Glomerular visceral epithelial cell (primary cell): ENCODE measurements around the gene FBXO31.
A peak's percentile ranks its signal among the peaks of the same experiment; 100 is the strongest.
"Not testable (repeated sequence)": the region's sequence is repeated elsewhere in the genome, so short reads cannot be mapped to it uniquely, and the experiment has no call there.

ENCODE experiments used
- DNase-seq: peaks from one replicate; pipeline ENCODE4 v3.0.0-alpha.2; 2016; ENCODE audit errors: extremely low spot score

FBXO31 gene

DNA sequence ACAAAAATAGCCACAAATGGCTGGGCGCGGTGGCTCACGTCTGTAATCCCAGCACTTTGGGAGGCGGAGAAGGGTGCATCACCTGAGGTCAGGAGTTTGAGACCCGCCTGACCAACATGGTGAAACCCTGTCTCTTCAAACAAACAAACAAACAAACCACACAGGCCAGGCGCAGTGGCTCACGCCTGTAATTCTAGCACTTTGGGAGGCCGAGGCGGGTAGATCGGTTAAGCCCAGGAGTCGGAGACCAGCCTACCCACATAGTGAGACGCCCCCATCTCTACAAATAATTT, 1.2 kb upstream of the FBXO31 start:
- DNase-seq, result not testable (repeated sequence)

DNA sequence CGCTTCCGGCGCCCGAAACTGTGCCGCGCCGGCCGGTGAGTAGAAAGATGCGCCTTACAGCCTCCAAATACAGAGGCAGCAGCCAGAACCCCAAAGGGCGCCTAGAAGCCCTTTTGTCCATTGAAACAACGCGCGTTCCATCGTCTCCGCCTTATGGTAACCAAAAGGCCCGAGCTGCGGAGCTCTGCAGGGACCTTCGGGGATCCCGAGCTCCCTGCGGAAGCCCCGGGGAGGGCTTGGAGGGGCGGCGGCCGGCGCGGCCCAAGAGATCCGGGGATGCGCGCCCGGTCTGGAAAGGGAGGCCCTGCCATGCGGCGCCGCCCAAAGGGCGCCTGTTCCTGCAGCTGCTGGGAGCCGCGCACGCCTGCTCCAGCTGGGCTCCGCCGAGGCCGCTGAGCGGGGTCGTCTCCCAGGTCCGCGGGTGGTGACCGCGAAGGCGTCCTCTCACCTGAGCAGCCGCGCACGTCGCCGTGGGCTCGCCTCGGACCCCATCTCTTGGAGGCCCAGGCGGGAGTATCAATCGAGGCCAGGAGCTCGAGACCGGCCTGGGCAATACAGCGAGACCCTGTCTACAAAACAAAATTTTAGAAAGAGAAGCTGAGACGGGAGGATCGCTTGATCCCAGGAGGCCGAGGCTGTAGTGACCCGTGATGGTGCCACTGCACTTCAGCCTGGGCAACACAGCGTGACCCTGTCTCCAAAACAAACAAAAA, 742 bp upstream of the FBXO31 start:
- no peak for DNase-seq

DNA sequence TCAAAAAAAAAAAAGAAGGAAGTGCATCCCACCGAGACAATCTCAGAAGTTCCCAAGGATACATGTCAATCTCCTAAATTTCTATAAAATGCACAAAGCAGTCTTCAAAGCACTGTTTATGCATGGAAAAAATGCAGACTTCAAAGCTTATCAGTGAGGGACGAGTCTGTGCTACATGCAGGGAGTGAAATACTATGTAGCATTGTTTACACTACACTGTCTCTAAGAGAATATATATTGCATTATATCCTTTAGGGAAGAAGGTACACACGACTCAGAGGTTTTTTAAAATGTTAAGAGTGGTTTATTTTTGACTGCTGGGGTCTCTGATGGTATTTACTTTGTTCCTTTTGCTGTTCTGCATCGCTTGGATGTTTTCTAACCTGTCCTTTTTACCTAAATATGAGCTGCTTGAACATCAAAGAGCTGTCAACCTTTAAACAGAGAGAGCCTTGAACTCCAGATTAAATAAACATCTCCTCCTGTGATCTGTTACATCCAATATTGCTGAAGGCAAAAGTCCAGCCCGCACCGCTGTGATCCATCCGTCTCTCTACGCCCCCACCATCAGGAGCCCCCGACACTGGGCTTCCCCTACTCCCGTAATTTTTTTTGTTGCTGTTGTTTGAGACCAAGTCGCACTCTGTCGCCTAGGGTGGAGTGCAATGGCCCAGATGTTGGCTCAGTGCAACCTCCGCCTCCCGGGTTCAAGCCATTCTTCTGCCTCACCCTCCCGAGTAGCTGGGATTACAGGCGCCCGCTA, 1.4 kb downstream of the FBXO31 start:
- no peak for DNase-seq

DNA sequence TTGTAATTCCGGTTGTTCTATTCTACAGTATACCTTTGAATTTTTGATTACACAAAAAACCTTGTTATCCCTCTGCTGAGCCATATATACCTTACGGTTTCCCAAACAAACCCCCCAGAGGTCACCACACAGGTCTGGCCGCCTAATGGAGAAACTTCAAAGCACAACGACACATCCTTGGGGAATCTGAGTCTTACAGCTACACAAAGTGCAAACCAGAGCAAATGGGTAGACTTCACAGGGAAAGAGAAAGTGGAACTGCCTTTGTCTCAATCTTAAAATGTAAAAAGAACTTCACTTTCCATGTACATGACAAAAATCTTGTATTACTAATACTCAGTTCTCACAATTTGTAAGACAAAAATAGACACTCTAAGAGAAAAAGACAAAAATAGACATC, 2.7 kb downstream of the FBXO31 start:
- peak; percentile 36 for DNase-seq

DNA sequence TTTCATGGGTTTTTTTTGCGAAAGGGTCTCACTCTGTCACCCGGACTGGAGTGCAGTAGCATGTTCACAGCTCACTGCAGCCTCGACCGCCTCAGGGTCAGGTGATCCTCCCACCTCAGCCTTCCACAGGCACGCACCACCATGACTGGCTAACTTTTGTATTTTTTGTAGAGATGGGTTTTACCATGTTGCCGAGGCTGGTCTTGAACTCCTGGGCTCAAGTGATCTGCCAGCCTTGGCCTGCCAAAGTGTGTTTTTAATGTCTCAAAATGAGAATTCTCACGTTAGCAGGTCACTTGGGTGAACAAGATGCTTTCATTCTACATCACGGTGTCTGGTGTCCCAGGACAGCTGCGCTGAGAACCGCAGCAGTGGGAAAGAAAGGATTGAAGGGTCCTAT, 3.2 kb downstream of the FBXO31 start:
- DNase-seq, result no peak

DNA sequence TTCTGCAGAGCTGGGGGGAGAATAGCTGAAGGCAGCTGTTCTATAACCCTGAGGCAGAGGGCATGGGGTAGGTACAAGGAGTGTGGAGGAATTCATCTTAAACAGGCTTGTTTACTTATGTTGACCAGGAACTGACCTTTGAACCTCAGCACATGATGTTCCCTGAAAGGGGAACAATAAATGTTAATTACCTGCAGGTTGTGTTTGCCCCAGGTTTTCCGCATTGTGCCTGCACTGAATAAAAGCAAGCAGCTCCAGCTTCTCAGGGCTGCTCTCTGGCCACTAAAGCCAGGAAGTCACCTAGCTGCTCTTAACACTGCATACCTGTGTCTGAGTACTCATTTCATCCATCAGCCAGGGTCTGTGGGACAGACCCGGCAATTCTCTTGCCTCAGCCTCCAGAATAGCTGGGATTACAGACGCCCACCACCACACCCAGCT, 4.2 kb downstream of the FBXO31 start:
- DNase-seq, result not testable (repeated sequence)

DNA sequence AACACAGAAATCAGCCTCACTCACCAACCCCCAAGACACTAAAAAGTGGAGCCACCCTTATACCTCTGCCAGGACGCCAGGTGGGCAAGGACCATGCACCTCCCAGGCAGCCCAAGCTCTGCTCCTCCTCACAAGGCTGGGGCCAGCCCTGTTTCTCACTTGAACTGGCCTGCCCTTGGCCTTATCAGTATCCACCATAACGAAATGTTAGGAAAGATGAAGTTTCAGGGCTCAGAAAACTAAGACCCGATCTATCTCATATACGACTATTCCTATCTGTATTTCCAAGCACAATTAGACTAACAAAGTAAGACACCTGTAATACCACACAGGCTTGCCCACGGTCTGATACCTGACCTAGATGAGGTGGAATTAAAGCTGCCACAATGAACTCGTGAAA, 6.9 kb downstream of the FBXO31 start:
- DNase-seq, result no peak

DNA sequence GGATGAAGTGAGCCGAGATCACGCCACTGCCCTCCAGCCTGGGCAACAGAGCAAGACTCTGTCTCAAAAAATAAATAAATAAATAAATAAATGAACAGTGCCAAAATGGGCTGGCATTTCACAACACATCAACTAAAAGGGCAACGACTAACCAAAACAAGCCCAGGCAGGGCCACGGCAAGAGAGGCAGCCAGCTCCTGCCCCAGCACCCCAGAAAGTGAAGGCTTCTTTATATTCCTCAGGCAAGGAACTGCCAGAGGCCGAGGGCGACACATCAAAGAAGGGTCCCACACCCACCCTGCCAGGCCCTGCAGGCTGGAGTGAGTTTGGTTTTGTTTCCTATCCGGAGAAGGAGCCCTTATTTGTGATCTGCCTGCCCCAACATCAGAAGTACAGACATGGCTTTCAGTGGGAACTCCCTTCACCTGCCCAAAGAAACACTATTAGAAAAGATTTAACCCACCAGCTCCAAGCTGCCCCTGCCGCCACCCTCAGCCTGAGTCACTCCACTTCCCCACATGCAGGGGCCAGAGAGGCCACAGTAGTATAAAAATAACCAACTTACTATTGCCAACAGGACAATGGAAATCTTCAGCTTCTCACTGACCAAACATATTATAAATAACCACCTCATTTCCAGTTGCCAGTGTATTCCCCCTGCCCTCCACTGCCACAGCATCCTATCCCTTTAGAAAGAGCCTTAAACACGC, 8.0 kb downstream of the FBXO31 start:
- DNase-seq, result peak; percentile 29

DNA sequence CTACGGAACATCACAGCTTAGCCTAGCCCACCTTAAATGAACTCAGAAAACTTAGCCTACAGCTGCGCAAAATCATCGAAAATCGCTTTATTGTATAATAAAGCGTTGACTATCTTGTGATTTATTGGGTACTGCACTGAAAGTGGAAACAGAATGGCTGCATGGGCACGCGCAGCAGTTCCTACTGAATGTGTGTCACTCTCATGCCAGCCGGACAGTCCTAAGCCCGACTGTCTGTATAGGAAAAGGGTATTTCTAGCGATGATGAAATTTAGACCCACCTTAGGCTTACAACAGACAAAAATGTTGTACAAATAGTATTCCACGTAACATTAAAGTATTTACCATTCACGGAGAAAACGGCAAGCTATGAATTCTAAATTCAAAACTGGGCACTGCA, 9.3 kb downstream of the FBXO31 start:
- no peak for DNase-seq

DNA sequence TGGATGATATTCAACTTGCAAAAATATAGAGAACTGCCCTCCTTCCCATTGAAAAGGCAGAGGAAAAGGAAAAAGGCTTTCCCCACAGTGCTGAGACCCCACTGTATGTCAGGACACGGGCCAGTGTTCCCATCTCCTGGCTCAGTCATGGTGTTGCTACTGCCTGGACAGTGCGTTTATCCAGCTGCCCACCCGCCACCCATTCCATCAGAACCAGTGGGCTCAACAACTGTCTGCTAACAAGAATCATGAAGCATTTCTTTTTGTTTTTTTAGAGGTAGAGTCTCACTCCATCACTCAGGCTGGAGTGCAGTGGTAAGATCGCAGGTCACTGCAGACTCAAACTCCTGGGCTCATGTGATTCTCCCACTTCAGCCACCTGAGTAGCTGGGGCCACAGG, 11.3 kb downstream of the FBXO31 start:
- DNase-seq, result no peak

DNA sequence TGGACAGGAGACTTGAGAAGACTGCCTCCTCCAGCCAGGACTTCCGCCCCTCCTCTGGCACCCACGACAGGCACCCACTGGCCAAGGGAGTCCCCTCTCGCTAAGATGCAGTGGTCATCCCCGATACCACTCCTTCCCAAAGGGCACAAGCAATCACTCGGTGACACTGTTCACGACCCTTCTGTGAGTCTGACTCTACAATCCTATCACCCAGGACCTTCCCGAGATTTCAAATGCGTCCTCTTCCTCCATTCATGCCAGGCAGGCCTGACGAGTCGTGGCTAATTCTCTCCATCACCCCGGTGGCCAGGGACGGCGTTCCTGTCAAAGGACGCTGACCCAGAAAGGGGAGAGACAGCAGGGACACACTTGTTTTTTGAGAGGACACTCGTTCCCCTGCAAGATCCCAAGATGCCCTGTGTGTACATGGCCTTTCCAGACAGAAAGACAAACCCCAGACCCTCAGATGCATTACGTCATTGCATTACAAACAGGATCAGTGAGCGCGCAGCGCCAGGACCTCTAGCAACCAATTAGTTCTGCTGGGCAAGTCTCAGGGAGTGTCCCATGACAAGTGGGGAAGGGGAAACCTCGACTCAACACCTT, 12.2 kb downstream of the FBXO31 start:
- DNase-seq, result no peak

DNA sequence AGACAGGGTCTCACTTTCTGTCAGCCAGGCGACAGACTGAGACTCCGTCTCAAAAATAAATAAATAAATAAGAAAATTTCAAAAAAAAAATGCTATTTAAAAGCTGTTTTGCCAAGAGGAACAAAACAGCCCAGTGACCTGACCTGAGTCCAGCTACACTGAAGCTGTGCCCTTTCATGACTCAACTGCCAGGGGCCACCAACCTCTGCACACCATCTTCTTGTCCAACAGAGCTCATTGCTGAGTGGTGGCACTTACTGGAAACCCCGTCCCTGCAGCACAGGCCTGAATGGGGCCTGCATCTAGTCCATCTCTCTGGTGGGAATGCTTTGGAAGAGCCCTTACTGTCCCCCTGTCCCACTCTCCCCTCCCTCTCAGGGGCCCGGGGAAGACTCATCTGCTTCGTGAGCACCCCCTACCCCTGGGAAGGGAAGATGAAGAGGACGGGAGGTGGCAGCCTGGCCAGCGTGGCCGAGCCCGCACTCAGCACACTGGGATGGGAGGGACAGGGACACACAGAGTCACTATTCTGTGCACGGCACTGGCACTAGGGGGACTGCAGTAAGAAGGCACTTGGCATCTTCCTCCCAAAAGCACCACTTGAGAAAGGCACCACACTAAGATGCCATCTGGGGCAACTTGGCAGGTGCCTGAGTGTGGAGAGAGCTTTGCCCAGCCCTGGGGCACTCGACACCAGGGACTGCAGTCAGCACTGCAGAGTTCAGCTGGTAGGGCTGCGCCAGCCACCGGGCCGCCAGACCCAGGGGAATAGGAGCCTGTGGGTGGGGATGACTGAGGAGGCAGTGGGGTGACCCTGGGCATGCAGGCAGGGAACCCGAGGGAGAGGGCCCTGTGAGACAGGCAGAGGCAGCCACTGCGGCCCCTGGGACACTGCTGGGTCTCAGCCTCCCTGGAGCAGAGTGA, 13.5 kb downstream of the FBXO31 start:
- no peak for DNase-seq

DNA sequence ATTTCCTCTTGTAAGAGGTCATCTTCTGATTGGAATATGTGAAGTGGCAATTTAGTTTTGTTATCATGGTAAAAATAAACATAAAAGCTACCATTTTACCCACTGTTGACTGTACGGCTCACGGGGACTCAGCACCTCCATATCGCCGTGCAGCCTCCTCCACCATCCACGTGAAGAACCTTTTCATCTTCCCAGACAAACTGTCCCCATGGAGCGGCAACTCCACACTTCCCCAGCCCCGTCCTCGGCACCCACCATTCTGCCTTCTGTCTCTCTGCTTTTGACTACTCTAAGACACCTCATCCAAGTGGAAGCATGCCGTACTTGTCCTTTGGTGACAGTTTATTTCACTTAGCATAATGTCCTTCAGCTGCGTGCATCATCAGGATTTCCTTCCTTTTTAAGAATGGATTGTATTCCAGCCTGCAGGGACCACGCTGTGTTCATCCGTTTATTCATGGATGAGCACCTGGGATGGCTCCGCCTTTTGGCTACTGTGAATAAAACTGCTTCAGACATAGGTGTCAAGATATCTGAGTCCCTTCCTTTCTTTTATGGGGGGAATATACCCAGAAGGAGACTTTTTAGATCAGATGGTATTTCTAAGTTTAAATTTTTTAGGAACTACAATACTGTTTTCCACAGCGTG, 14.3 kb downstream of the FBXO31 start:
- DNase-seq, result no peak

DNA sequence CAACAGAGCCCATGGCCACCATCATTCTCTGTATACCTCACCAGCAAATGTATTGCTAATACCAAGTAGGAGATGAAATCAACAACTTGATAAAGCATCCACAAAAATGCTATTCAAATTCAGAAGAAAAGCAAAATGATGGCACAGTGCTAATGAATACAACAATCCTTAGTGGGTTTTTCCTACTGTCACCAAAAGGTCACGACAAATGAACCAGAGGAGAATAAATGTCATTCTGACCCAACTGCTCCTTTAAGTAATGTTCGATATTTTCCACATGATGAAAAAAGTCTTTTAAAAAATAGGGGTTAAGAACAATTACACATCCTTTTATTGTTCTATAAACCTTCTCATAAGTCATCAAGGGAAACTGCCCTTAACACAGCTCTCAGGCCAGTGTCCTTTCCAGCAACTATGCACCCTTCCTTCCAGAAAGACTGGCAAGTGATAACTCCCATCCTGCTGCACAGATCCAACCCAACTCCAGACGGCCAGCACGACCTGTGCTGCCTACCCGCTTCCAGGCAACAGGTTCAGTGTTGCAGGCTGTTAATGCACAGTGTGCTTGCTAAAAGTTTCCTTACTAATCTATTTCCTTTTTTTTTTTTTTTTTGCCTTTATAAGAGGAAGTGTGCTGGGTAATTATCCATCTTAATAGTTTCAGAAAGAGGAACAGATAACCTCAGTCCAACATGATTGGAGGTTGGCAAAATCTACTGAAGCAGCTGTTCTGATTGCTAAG, 15.4 kb downstream of the FBXO31 start:
- no peak for DNase-seq

DNA sequence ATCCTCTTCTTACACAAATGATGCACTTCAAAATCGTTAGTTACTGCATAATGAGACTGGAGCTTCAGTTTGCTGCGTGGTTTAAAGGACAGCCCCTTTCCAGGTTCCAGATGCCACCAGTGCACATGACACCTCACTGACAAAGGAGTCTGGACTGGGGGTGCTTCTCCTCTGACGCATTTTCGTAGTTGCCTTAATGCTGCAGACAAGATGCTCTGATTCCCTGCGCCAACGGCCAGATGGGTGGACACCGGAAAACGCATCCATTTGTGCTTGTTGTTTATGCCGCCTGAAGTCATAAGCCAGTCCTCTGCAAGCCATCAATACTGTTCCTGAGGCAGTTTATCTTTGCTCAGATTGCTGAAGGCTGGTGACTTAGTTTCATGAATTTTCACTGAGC, 16.0 kb downstream of the FBXO31 start:
- DNase-seq, result no peak

DNA sequence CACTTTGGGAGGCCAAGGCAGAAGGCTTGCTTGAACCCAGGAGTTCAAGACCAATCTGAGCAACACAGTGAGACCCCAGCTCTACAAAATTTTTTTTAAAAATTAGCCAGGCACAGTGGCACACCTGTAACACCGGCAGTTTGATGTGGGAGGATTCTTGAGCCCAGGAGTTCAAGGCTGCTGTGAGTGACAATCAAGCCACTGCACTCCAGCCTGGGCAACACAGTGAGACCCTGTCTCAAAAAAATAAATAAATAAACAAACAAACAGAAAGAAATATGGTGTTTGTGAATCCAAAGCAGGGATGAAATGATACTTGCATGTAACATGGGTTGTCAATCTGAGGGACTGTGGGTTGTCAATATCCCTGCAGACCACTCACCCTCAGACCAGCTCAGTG, 16.6 kb downstream of the FBXO31 start:
- no peak for DNase-seq

DNA sequence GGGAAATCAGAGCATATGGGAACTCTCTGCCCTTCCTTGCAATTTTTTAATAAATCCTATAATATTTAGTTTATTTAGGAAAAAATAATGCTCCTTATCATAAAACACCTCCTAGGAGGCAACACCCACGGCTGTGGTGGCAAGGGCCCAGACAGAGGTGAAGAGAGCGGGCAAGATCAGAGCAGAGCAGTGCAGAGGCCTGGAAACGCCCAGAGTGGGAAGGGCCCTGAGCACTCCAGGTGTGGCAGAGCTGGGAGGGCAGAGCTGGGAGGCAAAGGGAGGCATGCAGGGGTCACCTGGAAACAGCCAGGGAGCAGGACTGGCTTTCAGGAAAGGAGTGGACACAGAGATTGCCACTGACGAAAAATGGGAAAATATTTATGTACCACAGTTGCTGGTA, 17.3 kb downstream of the FBXO31 start:
- DNase-seq, result no peak

DNA sequence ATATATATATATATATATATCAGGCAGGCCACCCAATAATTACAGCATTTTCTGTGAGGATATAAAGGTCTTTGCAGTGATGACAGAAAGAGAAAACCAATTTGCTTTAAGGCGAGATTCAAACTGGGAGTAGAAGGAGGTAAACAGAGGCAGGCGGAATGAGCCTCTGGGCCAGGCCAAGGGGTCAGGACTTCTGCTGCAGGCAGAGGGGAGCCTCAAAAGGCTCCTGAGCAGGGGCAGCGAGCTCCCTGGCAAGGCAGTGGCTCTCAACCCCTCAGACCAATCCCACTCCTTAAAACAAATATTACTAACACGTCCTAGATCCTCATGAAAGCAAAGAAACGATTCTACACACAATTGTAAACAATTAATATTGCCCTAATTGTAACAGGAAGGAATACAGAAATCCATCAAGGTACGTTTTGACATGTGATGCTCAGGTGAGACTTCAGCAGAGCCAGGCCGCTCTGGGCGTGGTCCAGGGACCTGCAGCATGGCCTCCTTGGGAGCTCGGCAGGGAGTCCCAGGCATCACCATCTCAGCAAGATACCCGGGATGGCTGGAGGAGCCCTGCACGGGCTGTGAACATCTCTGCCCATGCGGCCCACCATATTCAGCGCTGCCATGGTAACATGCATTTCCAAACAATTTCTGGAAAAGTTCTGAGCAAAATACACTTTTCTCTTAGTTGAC, 18.4 kb downstream of the FBXO31 start:
- no peak for DNase-seq

DNA sequence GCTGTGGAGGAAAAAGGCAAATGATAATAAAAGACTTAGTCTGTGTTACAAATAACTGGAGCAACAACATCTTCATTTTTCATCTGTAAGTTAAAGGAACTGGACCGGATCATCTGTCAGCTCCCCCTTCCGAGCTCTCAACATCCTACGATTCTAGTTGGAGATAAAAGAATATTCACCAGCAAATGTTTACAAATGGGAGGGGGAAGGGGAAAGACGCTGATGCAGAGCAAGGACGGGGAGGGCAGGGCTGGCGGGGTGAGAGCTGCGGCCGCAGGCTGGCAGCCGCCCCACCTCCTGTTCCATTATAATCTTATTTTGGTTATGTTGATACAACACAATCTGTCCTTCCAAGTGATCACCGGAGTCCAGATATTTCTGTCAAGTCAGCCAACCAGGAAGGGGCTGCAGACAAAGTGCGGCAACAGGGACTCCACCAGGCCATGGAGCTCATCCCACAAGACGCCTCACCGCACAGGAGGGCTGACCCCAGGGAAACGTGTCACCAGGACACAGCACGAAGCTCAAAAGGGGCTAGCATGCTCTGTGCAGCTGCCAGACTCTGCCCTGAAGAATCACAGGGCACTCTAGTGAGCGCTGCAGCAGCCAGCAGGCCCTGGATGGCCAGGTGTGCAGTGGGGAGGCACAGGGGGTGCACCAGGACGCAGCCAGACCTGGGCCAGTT, 19.7 kb downstream of the FBXO31 start:
- peak; percentile 18 for DNase-seq
